Uterus (tissue), 2 donors: ENCODE measurements around the gene PPP1CB.

Experiments used
- POLR2A ChIP-seq, 2 donors: fragments of 450-650 bp; IDR thresholded peaks; one replicate each; pipeline ENCODE4 v1.6.1; 2016; ENCODE audit warnings: antibody characterized with exemption in 2 of 2, mild to moderate bottlenecking in 1 of 2, moderate library complexity in 1 of 2
- TF ChIP-seq, protein P1 (sequence below), 4 experiments: fragments of 200-600 bp in 2 of 4; fragments of 450-650 bp in 2 of 4; sonication (generic) in 2 of 4; IDR thresholded peaks; one replicate each; pipeline ENCODE4 v1.5.1; 2016 to 2019; ENCODE audit warnings: antibody characterized with exemption in 4 of 4, mild to moderate bottlenecking in 2 of 4, moderate library complexity in 1 of 4

DNA sequence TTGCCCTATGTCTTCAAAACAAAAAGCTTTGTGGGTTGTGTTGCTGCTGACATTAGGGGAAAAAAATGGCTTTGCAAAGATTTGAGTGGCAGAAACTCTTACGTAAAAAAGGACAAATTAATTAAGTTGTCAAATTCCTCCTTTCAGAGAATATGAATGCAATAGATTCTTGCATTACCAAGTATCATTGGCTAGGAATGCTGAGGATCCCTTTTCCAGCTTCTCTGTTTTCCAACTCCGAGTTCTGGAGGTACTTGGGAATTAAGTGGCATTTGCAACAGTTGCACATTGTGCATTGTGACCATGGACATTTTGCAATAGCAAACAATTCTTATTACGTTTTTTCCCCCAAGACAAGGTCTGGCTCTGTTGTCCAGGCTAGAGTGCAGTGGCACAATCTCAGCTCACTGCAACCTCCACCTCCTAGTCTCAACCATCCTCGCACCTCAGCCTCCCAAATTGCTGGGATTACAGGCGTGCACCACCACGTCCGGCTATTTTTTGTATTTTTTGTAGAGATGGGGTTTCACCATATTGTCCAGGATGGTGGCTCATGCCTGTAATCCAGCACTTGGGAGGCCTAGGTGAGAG is 29.9 kb upstream of the PPP1CB start:
- TF ChIP-seq, protein P1, sequence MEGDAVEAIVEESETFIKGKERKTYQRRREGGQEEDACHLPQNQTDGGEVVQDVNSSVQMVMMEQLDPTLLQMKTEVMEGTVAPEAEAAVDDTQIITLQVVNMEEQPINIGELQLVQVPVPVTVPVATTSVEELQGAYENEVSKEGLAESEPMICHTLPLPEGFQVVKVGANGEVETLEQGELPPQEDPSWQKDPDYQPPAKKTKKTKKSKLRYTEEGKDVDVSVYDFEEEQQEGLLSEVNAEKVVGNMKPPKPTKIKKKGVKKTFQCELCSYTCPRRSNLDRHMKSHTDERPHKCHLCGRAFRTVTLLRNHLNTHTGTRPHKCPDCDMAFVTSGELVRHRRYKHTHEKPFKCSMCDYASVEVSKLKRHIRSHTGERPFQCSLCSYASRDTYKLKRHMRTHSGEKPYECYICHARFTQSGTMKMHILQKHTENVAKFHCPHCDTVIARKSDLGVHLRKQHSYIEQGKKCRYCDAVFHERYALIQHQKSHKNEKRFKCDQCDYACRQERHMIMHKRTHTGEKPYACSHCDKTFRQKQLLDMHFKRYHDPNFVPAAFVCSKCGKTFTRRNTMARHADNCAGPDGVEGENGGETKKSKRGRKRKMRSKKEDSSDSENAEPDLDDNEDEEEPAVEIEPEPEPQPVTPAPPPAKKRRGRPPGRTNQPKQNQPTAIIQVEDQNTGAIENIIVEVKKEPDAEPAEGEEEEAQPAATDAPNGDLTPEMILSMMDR (IDR thresholded peaks at IDR 0.05): no peak
- TF ChIP-seq POLR2A (IDR thresholded peaks at IDR 0.05): no peak
